Neural progenitor cell (in vitro differentiated cells): Measurements from ENCODE around the gene NETO2.

Source experiments
- CTCF ChIP-seq: fragments of 200-600 bp; sonication (generic); IDR thresholded peaks from 2 replicates; pipeline ENCODE4 v1.5.1; 2017; ENCODE audit warnings: antibody characterized with exemption, mild to moderate bottlenecking
- EZH2 ChIP-seq: fragments of 200-600 bp; sonication (generic); IDR thresholded peaks from 2 replicates; pipeline ENCODE4 v1.6.1; 2017; ENCODE audit warnings: antibody characterized with exemption, mild to moderate bottlenecking, moderate library complexity

DNA sequence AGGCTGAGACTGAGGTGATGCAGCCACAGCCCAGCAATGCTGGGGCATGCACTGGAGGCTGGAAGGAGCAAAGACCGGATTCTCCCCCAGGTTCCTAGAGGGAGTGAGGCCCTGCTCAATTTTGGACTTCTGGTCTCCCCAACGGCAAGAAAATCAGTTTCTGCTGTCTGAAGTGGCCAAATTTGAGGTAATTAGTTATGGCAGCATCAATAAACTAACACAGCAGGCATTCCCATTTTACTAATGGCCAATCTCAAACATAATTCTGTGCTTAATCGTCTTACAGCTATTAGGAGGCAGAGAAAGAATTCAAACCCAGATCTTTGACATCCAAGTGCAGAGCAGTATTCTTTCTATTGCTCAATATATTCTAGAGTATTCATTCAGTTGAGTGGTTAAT lies 16.2 kb downstream of the NETO2 start:
- no peak for TF ChIP-seq CTCF
- no peak for TF ChIP-seq EZH2
